Activated CD8-positive, alpha-beta T cell treated with anti-CD3 and anti-CD28 coated beads for 36 hours (primary cell): Measurements from ENCODE around the gene DCBLD2. TPM values are rescaled to one million over a fixed set of nuclear protein-coding genes. Genes with fewer than 3 reads are reported as not detected.

Experiments used
- ATAC-seq: fragments of 200-7000 bp; cut with Tn5 transposase; one replicate; pipeline ENCODE4 v1.10.0; 2021; ENCODE audit warnings: mild to moderate bottlenecking, moderate library complexity
- CTCF ChIA-PET: fragments of 350-600 bp; sonication (Branson Sonifier 250); formaldehyde crosslinking; loops from one replicate; lab custom pipeline; 2021; ENCODE audit warnings: antibody characterized with exemption; lab: Charles Lee
- POLR2A ChIA-PET: fragments of 350-600 bp; sonication (Branson Sonifier 250); formaldehyde crosslinking; loops from one replicate; lab custom pipeline; 2021; ENCODE audit warnings: antibody characterized with exemption; lab: Charles Lee
- DNase-seq: peaks from one replicate; pipeline ENCODE4 v3.0.0-alpha.2; 2020
- H3K27ac Mint-ChIP-seq: one replicate; pipeline ENCODE4 v1.8.0; 2021; ENCODE audit warnings: mild to moderate bottlenecking, mixed read lengths
- H3K27me3 Mint-ChIP-seq: one replicate; pipeline ENCODE4 v1.8.0; 2021; ENCODE audit warnings: mixed read lengths
- H3K36me3 Mint-ChIP-seq: one replicate; pipeline ENCODE4 v1.8.0; 2021; ENCODE audit warnings: low read depth, mixed read lengths
- H3K4me1 Mint-ChIP-seq: one replicate; pipeline ENCODE4 v1.8.0; 2021; ENCODE audit warnings: low read depth, mixed read lengths
- H3K4me3 Mint-ChIP-seq: one replicate; pipeline ENCODE4 v1.8.0; 2021; ENCODE audit warnings: mild to moderate bottlenecking, moderate library complexity, mixed read lengths
- H3K9me3 Mint-ChIP-seq: one replicate; pipeline ENCODE4 v1.8.0; 2021; ENCODE audit warnings: mixed read lengths
- CTCF ChIP-seq: fragments of 200-600 bp; IDR thresholded peaks from one replicate; pipeline ENCODE4 v1.8.0; 2022; ENCODE audit warnings: antibody characterized with exemption, mild to moderate bottlenecking
- intact Hi-C: fragments of 100-400 bp; cut with micrococcal nuclease; formaldehyde crosslinking; loops from one replicate; pipeline ENCODE4 v1.10.0; 2022
- total RNA-seq, 2 experiments: library from RNA; stranded (reverse); gene quantifications; one replicate each; pipeline ENCODE4 v1.2.3, GENCODE V29; 2021

DCBLD2 gene
- total RNA-seq, 2 experiments from 2014 or later = 1.4 to 2.5 TPM

GRCh38 chr3:98764472-98764884 lies 137.0 kb downstream of the DCBLD2 start:
- no peaks in the 10 kb centered on the region for H3K36me3 Mint-ChIP-seq
- H3K27me3 Mint-ChIP-seq = peaks cover 6% of the 10 kb centered on the region
- H3K27ac Mint-ChIP-seq = no peak overlapping the region
- no peaks in the 10 kb centered on the region for H3K9me3 Mint-ChIP-seq
- CTCF ChIA-PET = no interaction called here
- intact Hi-C loops = no loop called here
- POLR2A ChIA-PET = interaction anchor here (0.6 kb wide), 1 partner anchor 16 kb away, joined by 3 read pairs; no protein-coding TSS in a partner anchor
- H3K4me1 Mint-ChIP-seq = no peaks in the 10 kb centered on the region
- no peak for TF ChIP-seq CTCF
- no peak for ATAC-seq
- no peak for DNase-seq
- H3K4me3 Mint-ChIP-seq = no peak overlapping the region

- no peak overlapping the region for H3K4me3 Mint-ChIP-seq
- H3K27ac Mint-ChIP-seq = no peak overlapping the region
- H3K9me3 Mint-ChIP-seq = no peaks in the 10 kb centered on the region
- ATAC-seq = no peak
- H3K27me3 Mint-ChIP-seq = peaks cover 8% of the 10 kb centered on the region
- POLR2A ChIA-PET = interaction anchor here (0.6 kb wide), 1 partner anchor 15 kb away, joined by 3 read pairs; no protein-coding TSS in a partner anchor
- no peak for TF ChIP-seq CTCF
- no peaks in the 10 kb centered on the region for H3K36me3 Mint-ChIP-seq
- no peaks in the 10 kb centered on the region for H3K4me1 Mint-ChIP-seq
- intact Hi-C loops = no loop called here
- CTCF ChIA-PET = no interaction called here
- DNase-seq = no peak
Measured at GRCh38 chr3:98763819-98764418, 137.6 kb downstream of the DCBLD2 start.

- ATAC-seq = no peak
- Mint-ChIP-seq H3K27me3 (peaks cover 8% of the 10 kb centered on the region), H3K36me3 (no peaks in the 10 kb centered on the region), H3K4me1 (no peaks in the 10 kb centered on the region), H3K27ac (no peak within 1 kb of the TSS), H3K9me3 (no peaks in the 10 kb centered on the region), H3K4me3 (no peak within 1 kb of the TSS)
- POLR2A ChIA-PET = no interaction called here
- CTCF ChIA-PET = no interaction called here
- TF ChIP-seq CTCF = no peak
- DNase-seq = no peak
- intact Hi-C loops = no loop called here
Measured at GRCh38 chr3:98763076-98763475, 138.4 kb downstream of the DCBLD2 start, which contains the start of gene ST3GAL6. Gene ST3GAL6 (plus strand): TSS chr3:98763340. CDS start chr3:98768441, 5,101 bp downstream.

GRCh38 chr3:98761643-98762229 lies 139.8 kb downstream of the DCBLD2 start:
- CTCF ChIA-PET = interaction anchor here (1.3 kb wide), 1 partner anchor 11 kb away, joined by 3 read pairs; no protein-coding TSS in a partner anchor
- Mint-ChIP-seq H3K27me3 (peaks cover 5% of the 10 kb centered on the region), H3K27ac (no peak overlapping the region), H3K36me3 (no peaks in the 10 kb centered on the region), H3K9me3 (no peaks in the 10 kb centered on the region), H3K4me1 (no peaks in the 10 kb centered on the region), H3K4me3 (no peak overlapping the region)
- TF ChIP-seq CTCF = no peak
- intact Hi-C loops = no loop called here
- POLR2A ChIA-PET = no interaction called here
- ATAC-seq (no peak), DNase-seq (no peak)

GRCh38 chr3:98759629-98760028 lies 141.9 kb downstream of the DCBLD2 start:
- H3K27me3 Mint-ChIP-seq = peaks cover 5% of the 10 kb centered on the region
- no peak overlapping the region for H3K27ac Mint-ChIP-seq
- intact Hi-C loops = no loop called here
- ChIA-PET CTCF (no interaction called here), POLR2A (no interaction called here)
- DNase-seq (no peak), ATAC-seq (no peak)
- TF ChIP-seq CTCF = no peak
- H3K9me3 Mint-ChIP-seq = no peaks in the 10 kb centered on the region
- no peak overlapping the region for H3K4me3 Mint-ChIP-seq
- H3K36me3 Mint-ChIP-seq = no peaks in the 10 kb centered on the region
- H3K4me1 Mint-ChIP-seq = no peaks in the 10 kb centered on the region
